ENCODE data around the gene PGAP6. TPM values are rescaled to one million over a fixed set of nuclear protein-coding genes. Genes with fewer than 3 reads are reported as not detected.
"Not testable (repeated sequence)": the region's sequence is repeated elsewhere in the genome, so short reads cannot be mapped to it uniquely, and the experiment has no call there.

Gene PGAP6
- total RNA-seq, 2 experiments from 2014 or later, result 59.7 to 63.7 TPM

- Mint-ChIP-seq H3K27me3 (no peaks in the 10 kb centered on the region), H3K36me3 (ENCODE audit: low read depth) (peaks cover 49% of the 10 kb centered on the region), H3K4me3 (peak overlapping the region; percentile 72), H3K27ac (peak overlapping the region; percentile 62), H3K4me1 (ENCODE audit: low read depth) (peaks cover 79% of the 10 kb centered on the region), H3K9me3 (no peaks in the 10 kb centered on the region)
- intact Hi-C loops (cut with DNase I, micrococcal nuclease), result no loop called here
- no peak for TF ChIP-seq CTCF (IDR thresholded peaks at IDR 0.05)
- no peak overlapping the region for H3K4me3 ChIP-seq (ENCODE audit: low read length)
- H3K27ac ChIP-seq (ENCODE audit: low read depth in 1 of 2, low read length in 2 of 2), result no peak overlapping the region
- POLR2A ChIA-PET, result interaction anchor here (1.1 kb wide), 2 partner anchors 8 to 114 kb away, joined by 3 to 5 read pairs; partner anchors contain the start of gene FAM234A
- no peak for ATAC-seq (ENCODE audit: poor library complexity)
- no peak for DNase-seq
- peaks cover 45% of the 10 kb centered on the region for H3K36me3 ChIP-seq (ENCODE audit: insufficient read depth, low read length)
- no peaks in the 10 kb centered on the region for H3K27me3 ChIP-seq (ENCODE audit: control insufficient read depth in 1 of 2, insufficient read depth in 2 of 2, low read length in 2 of 2)
- no peaks in the 10 kb centered on the region for H3K9me3 ChIP-seq (ENCODE audit: control insufficient read depth in 1 of 2, insufficient read depth in 1 of 2, low read length in 2 of 2)
- CTCF ChIA-PET, result no interaction called here
- H3K4me1 ChIP-seq (ENCODE audit: insufficient read depth, low read length), result peaks cover 73% of the 10 kb centered on the region
These were observed 32.6 kb downstream of the PGAP6 start for GRCh38 chr16:349211-349610.

GRCh38 chr16:348495-348894 lies 33.3 kb downstream of the PGAP6 start:
- intact Hi-C loops (cut with DNase I, micrococcal nuclease); H3K27me3 Mint-ChIP-seq; H3K9me3 ChIP-seq (ENCODE audit: control insufficient read depth in 1 of 2, insufficient read depth in 1 of 2, low read length in 2 of 2); H3K4me3 ChIP-seq (ENCODE audit: low read length); ATAC-seq (ENCODE audit: poor library complexity); CTCF ChIA-PET; H3K9me3 Mint-ChIP-seq; H3K27ac ChIP-seq (ENCODE audit: low read depth in 1 of 2, low read length in 2 of 2); DNase-seq; H3K27me3 ChIP-seq (ENCODE audit: control insufficient read depth in 1 of 2, insufficient read depth in 2 of 2, low read length in 2 of 2): not testable (repeated sequence)
- POLR2A ChIA-PET, result interaction anchor here (1.1 kb wide), 1 partner anchor 114 kb away, joined by 5 read pairs; the partner anchor contains the start of gene FAM234A
- H3K4me3 Mint-ChIP-seq, result peak overlapping the region; percentile 45
- peaks cover 70% of the 10 kb centered on the region for H3K4me1 ChIP-seq (ENCODE audit: insufficient read depth, low read length)
- H3K36me3 ChIP-seq (ENCODE audit: insufficient read depth, low read length), result peaks cover 46% of the 10 kb centered on the region
- peak overlapping the region; percentile 44 for H3K27ac Mint-ChIP-seq
- H3K36me3 Mint-ChIP-seq (ENCODE audit: low read depth), result peaks cover 55% of the 10 kb centered on the region
- H3K4me1 Mint-ChIP-seq (ENCODE audit: low read depth), result peaks cover 71% of the 10 kb centered on the region

GRCh38 chr16:347203-347602 lies 34.6 kb downstream of the PGAP6 start:
- H3K27me3 Mint-ChIP-seq, result no peaks in the 10 kb centered on the region
- ATAC-seq (ENCODE audit: poor library complexity) (no peak), DNase-seq (no peak)
- Histone ChIP-seq H3K4me3 (ENCODE audit: low read length) (no peak overlapping the region), H3K4me1 (ENCODE audit: insufficient read depth, low read length) (peaks cover 77% of the 10 kb centered on the region), H3K27me3 (ENCODE audit: control insufficient read depth in 1 of 2, insufficient read depth in 2 of 2, low read length in 2 of 2) (no peaks in the 10 kb centered on the region), H3K36me3 (ENCODE audit: insufficient read depth, low read length) (peaks cover 59% of the 10 kb centered on the region), H3K9me3 (ENCODE audit: control insufficient read depth in 1 of 2, insufficient read depth in 1 of 2, low read length in 2 of 2) (no peaks in the 10 kb centered on the region), H3K27ac (ENCODE audit: low read depth in 1 of 2, low read length in 2 of 2) (no peak overlapping the region)
- CTCF ChIA-PET, result no interaction called here
- TF ChIP-seq CTCF (IDR thresholded peaks at IDR 0.05), result no peak
- peaks cover 68% of the 10 kb centered on the region for H3K36me3 Mint-ChIP-seq (ENCODE audit: low read depth)
- H3K9me3 Mint-ChIP-seq, result no peaks in the 10 kb centered on the region
- H3K4me1 Mint-ChIP-seq (ENCODE audit: low read depth), result peaks cover 77% of the 10 kb centered on the region
- intact Hi-C loops (cut with DNase I, micrococcal nuclease), result no loop called here
- H3K4me3 Mint-ChIP-seq, result peak overlapping the region; percentile 48
- H3K27ac Mint-ChIP-seq, result peak overlapping the region; percentile 19
- POLR2A ChIA-PET, result no interaction called here

GRCh38 chr16:346587-346986 lies 35.2 kb downstream of the PGAP6 start:
- Mint-ChIP-seq H3K27ac (no peak overlapping the region), H3K27me3 (no peaks in the 10 kb centered on the region), H3K36me3 (ENCODE audit: low read depth) (peaks cover 74% of the 10 kb centered on the region), H3K9me3 (no peaks in the 10 kb centered on the region), H3K4me1 (ENCODE audit: low read depth) (peaks cover 80% of the 10 kb centered on the region), H3K4me3 (peak overlapping the region; percentile 30)
- DNase-seq (no peak), ATAC-seq (ENCODE audit: poor library complexity) (no peak)
- POLR2A ChIA-PET, result interaction anchor here (0.9 kb wide), 1 partner anchor 112 kb away, joined by 3 read pairs; the partner anchor contains the start of gene FAM234A
- Histone ChIP-seq H3K4me3 (ENCODE audit: low read length) (no peak overlapping the region), H3K27me3 (ENCODE audit: control insufficient read depth in 1 of 2, insufficient read depth in 2 of 2, low read length in 2 of 2) (no peaks in the 10 kb centered on the region), H3K27ac (ENCODE audit: low read depth in 1 of 2, low read length in 2 of 2) (no peak overlapping the region), H3K9me3 (ENCODE audit: control insufficient read depth in 1 of 2, insufficient read depth in 1 of 2, low read length in 2 of 2) (no peaks in the 10 kb centered on the region), H3K36me3 (ENCODE audit: insufficient read depth, low read length) (peaks cover 61% of the 10 kb centered on the region), H3K4me1 (ENCODE audit: insufficient read depth, low read length) (peaks cover 78% of the 10 kb centered on the region)
- intact Hi-C loops (cut with DNase I, micrococcal nuclease), result no loop called here
- TF ChIP-seq CTCF (IDR thresholded peaks at IDR 0.05), result no peak
- CTCF ChIA-PET, result no interaction called here

Measured in CD4-positive, alpha-beta T cell (primary cell).